HG03342 (cell line): Measurements from ENCODE around the gene MYBBP1A.

Experiments
- ATAC-seq: cut with Tn5 transposase; IDR thresholded peaks from one replicate; pipeline ENCODE4 v1.9.1; 2021; ENCODE audit warnings: mild to moderate bottlenecking, moderate library complexity; ENCODE audit not compliant: unreplicated experiment

Gene MYBBP1A

DNA sequence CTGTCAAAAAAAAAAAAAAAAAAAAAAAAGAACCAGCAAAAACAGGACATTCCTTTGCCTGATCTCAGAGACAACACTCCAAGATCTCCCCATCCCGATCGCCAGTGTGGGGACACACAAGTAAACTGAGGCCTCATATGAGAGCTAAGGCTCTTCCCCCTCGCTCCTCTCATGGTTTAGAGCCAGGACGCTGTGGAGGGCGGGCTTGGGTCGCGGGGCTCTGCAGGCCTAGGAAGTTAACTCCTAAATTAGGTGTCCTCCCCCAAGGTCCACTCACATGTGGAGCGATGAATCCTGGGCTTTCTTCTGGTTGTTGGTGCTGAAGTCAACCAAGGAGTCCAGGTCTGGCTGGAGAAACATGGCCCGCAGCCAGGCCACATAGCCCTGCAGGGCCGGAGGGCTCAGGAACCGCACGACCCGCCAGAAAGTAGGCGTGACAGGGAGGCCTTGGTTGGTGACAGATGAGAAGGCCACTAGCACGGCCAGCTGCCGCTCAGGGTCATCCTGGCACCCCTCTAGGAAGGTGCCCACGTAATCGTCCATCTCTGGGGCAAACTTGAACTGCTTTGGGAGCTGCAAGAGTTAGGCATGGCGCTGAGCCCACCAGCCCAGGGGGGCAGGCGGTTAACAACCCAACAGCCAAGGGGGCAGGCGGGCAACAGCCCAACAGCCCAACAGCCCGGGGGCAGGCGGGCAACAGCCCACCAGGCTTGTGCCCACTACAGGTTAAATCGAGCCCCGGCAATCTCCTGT is 5.2 kb downstream of the MYBBP1A start:
- ATAC-seq, result no peak

- ATAC-seq, result no peak
These were observed 6.3 kb downstream of the MYBBP1A start for GRCh38 chr17:4548721-4549531.

DNA sequence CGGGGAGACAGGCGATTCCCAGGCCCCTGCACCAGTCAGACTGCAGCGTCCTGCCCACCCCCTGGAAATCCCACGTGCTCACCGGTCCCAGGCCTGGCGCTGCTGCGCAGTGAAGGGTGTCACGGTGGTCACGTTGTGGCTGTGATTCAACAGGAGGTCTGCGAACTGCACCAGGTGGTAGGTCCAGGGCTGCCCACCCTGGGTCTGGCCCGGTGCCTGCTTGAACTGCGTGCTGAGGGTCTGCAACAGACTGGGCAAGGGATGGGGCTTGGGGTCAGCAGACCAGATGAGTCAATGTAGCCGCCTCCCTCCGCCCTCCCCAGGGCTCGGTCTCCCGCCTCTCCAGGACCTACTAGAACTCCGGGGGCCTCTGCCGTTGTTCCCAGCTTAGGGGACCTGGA is 7.1 kb downstream of the MYBBP1A start:
- no peak for ATAC-seq

DNA sequence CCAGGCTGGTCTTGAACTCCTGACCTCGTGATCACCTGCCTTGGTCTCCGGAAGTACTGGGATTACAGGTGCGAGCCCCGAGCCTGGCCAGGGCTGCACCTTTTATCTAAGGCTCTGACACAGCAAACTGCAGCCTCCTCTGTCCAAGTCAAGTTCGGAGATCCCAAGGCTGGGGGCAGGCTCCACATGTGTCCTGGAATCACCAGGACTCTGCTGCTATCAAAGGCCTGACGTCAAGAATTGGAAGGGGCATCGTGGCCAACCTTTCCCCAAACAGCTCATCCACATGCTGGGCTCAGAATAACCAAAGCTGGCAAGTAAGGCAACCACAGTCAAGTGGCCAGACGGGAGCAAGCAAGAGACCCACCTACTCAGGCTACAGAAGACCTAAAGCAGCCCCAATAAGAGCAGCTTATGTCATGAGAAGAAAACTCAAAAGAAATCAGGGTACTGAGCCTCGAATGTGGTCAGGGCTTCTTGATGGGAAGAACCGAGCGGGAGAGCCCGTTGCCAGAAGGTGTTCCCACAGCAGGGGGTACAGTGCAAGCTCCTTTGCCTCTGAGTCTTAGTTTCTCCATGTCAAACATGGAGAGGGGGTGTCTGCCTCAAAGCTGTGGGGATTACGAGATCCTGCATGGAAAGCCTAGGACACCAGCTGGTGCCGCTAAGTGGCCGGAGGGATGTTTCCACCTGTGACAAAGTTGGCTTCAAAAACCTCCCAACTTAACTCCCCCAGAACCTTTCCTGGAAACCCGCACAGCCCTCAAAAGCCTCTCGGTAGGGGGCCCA is 7.9 kb downstream of the MYBBP1A start:
- no peak for ATAC-seq

GRCh38 chr17:4545217-4545951 is 9.8 kb downstream of the MYBBP1A start:
- no peak for ATAC-seq

DNA sequence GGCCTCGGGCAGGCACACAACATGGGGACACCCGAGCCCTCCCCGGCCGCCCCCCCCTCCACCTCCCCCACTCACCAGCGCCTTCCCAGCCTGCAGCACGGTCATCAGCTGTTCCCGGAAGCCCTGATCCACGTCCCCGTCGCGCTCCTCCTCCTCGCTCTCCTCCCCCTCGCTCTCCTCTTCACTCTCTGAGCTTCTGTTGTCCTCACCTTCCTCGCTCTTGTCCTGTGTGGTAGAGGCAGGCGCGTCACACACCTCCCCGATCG is 10.3 kb downstream of the MYBBP1A start:
- ATAC-seq, result no peak

- ATAC-seq, result no peak
These were observed 10.8 kb downstream of the MYBBP1A start for GRCh38 chr17:4544135-4544950.

GRCh38 chr17:4543557-4544026 is 11.6 kb downstream of the MYBBP1A start:
- no peak for ATAC-seq

DNA sequence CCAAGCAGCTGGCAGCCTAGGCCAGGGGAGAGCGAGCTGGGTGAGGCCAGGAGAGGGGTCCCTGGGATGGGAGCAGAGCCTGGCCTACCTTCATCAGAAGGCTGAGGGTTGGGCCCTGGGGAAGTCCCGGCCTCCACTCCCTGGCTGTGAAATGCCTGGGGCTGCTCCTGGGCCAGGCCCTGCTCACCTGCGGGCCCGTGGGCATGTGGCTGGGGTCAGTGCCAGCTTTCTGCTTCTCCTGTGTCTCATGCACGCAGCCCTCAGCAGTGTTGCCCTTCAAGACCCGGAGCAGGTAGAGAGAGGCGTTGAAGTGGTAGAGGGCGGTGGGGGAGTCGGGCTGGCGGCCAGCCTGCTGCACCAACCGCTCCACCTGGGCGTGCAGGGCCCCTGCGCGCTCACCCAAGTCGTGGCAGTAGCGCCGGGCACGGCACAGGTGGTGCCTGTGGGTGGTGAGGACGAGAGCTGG is 12.4 kb downstream of the MYBBP1A start:
- ATAC-seq, result no peak

- no peak for ATAC-seq
These were observed 13.0 kb downstream of the MYBBP1A start for GRCh38 chr17:4542003-4542725.

- no peak for ATAC-seq
These were observed 13.7 kb downstream of the MYBBP1A start for GRCh38 chr17:4541328-4542002.

DNA sequence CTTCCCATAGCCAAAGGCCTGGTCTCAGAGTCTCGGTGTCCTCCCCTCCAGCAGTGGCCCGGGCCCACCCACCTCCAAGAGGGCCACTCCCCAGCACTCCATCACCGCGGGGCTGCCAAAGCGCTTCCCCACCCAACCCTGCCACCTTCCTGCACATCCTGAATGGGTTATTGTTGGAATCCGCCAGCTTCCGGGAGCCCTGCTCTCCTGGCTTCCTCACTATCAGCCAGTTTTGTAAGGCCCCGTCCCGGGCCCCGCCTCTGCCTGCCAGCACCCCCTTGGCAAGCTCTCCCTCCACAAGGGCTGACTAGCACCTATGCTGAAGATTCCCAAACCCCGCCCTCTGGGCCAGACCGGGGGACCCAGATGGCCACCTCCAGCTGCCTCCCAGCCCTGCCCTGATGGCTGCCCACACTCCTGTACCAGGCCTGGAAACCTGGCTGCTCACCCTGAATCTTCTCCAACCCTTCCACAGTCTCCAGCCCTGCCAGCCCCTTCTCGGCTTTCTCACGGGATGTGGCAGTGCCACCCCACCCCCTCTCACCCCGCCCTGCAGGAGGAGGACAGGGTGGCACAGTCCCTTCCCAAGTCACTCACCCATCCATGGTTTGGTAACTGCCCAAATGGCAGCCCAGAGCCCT is 14.4 kb downstream of the MYBBP1A start:
- no peak for ATAC-seq

DNA sequence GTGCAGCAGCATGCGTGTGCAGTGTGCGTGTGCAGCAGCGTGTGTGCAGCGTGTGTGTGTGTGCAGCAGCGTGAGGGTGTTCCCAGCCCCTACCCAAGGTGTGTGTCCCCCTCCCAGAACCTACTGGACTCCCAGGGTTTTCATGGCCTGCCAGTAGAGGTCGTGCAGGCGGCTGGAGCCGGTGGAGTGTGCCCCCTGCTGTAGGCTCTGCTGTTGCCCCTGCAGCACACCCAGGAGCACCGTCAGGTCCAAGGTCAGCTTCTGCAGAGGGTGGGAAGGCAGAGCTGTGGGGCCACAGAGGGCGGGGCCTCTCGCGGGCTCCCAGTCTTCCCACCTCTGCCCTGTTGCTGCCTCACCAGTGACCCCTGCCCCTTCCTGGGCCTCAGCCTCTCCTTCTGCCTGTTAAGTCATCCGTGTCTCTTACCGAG is 14.9 kb downstream of the MYBBP1A start:
- ATAC-seq, result no peak

DNA sequence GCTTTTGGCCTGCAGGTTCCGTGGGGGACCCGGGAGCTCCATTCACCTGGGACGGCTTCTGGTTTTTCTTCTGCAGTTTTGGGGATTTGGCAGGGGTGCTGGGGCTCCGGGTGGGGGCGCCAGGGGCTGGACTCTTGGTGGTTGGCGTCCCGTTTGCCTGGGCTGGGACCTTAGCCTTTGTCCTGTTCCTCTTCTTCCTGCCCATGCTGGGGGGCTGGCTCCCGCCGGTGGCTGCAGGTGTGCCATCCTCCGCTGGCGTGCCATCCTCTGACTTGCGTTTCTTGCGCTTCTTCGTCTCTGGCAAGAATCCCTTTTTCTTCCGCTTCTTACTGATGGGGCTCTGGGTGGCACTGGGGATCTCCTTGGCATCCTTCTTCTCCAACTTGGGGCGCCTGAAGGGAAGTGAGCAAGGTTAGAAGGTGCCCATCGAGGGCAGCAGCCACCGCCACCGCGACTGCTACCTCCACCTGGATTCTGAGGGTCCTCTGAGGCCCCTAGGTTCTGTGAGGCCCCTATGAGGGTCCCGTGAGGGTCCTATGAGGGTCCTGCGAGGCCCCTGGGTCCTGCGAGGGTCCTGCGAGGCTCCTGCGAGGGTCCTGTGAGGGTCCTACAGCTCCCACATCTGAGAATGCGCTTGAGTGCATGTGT is 15.5 kb downstream of the MYBBP1A start:
- no peak for ATAC-seq

DNA sequence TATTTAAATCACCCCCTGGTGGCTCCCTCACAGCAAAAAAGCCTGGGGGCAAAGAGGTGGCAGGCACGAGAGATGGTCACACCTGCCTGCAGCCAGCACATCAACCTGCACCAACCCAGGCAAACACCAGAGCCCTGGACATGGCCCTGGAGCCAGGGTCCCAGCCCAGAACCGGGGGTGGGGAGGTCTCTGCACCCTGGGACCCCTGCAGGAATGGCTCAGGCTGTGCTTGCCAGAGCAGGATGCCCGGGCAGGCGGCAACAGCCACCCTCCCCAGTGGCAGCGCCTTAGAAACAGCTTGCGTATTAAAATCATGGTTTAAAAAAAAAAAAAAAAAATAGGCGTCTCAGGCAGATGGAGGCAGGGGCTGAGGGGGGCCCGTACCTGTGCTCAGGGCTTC is 16.2 kb downstream of the MYBBP1A start:
- no peak for ATAC-seq

DNA sequence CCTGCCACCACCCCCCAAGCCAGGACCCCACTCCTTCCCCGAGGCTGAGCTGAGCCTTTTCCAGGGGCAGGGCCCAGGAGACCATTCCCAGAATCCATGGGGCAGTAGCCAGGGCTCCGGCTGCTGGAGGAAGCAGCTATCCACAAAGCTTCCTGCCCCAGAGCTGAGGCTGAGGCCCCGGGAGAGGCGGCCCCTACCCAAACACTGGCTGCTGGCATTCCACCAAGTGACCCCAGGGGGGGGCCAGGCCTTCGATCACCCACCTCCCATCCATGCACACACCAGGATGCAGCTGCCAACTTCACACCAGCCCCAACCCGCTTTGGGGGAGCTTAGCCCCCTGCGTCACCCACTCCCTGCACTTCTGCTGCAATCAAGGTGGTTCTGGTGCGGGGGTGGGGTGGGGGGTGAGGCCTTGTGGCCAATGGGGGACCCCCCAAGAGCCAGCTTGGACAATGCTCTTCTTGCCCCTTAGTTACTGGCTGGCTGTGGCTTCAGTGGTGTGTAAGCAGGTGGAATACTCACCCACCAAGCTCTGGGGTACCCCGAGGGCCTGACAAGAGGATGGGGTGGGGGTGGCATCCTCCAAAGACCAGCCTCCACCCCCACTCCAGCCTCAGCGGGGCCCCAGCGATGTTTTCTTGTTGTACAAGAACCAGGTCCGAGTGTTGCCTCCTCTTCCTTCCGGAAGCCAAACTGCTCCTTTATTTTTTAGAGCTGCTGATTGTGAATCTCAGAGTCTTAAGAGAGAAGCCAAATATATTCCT is 16.8 kb downstream of the MYBBP1A start:
- no peak for ATAC-seq
